ENCODE measurements around the gene LCE1C. TPM values are rescaled to one million over a fixed set of nuclear protein-coding genes. Genes with fewer than 3 reads are reported as not detected.

The LCE1C gene
- total RNA-seq, 1 experiment from 2014 or later: not detected

- TF ChIP-seq REST (IDR thresholded peaks at IDR 0.05; ENCODE audit: insufficient read depth in 1 of 2, low read depth in 2 of 2, low read length in 1 of 2): no peak
- no peak for TF ChIP-seq POLR2AphosphoS5 (IDR thresholded peaks at IDR 0.05; ENCODE audit: low read depth, low read length)
- no peak for TF ChIP-seq SIN3A (IDR thresholded peaks at IDR 0.05; ENCODE audit: borderline replicate concordance, insufficient read depth, low read depth, low read length)
- no peak for TF ChIP-seq CTCF (IDR thresholded peaks at IDR 0.05)
- TF ChIP-seq TCF7L2 (IDR thresholded peaks at IDR 0.05; ENCODE audit: low read depth, low read length): no peak
- intact Hi-C loops (cut with micrococcal nuclease; ENCODE audit: unreplicated experiment): no loop called here
- in situ Hi-C loops (cut with HindIII; ENCODE audit: low pct_unique_long_range_greater_than_20kb, low sequenced_read_pairs): no loop called here
- DNase-seq (ENCODE audit: low read depth, low spot score) (no peak), ATAC-seq (no peak)
- no peak within 1 kb of the TSS for H3K4me3 ChIP-seq (ENCODE audit: low read depth in 2 of 2, low read length in 2 of 2)
- H3K9me3 ChIP-seq (ENCODE audit: control insufficient read depth, insufficient read depth, low read depth, low read length): no peaks in the 10 kb centered on the region
- CTCF ChIA-PET: no interaction called here
- no peak within 1 kb of the TSS for H3K27ac ChIP-seq (ENCODE audit: low read length)
- BruUV-seq (replicated peaks): no TSS peak
- no peaks in the 10 kb centered on the region for H3K27me3 ChIP-seq (ENCODE audit: control insufficient read depth, insufficient read depth, low read length)
- H3K4me1 ChIP-seq (ENCODE audit: control insufficient read depth, insufficient read depth, low read length): no peaks in the 10 kb centered on the region
- POLR2A ChIA-PET: no interaction called here
- no peaks in the 10 kb centered on the region for H3K36me3 ChIP-seq (ENCODE audit: control insufficient read depth, insufficient read depth, low read length)
Observed at GRCh38 chr1:152774875-152775274, 31.6 kb downstream of the LCE1C start, which contains the start of gene LCE1F. LCE1F (plus strand) TSS chr1:152775140; CDS start chr1:152776372, 1,232 bp downstream.

- Histone ChIP-seq H3K9me3 (ENCODE audit: control insufficient read depth, insufficient read depth, low read depth, low read length) (no peaks in the 10 kb centered on the region), H3K4me3 (ENCODE audit: low read depth in 2 of 2, low read length in 2 of 2) (no peak overlapping the region), H3K4me1 (ENCODE audit: control insufficient read depth, insufficient read depth, low read length) (no peaks in the 10 kb centered on the region), H3K27me3 (ENCODE audit: control insufficient read depth, insufficient read depth, low read length) (no peaks in the 10 kb centered on the region), H3K36me3 (ENCODE audit: control insufficient read depth, insufficient read depth, low read length) (no peaks in the 10 kb centered on the region), H3K27ac (ENCODE audit: low read length) (no peak overlapping the region)
- ATAC-seq (no peak), DNase-seq (ENCODE audit: low read depth, low spot score) (no peak)
- BruUV-seq (replicated peaks): no TSS peak
- intact Hi-C loops (cut with micrococcal nuclease; ENCODE audit: unreplicated experiment) (no loop called here), in situ Hi-C loops (cut with HindIII; ENCODE audit: low pct_unique_long_range_greater_than_20kb, low sequenced_read_pairs) (no loop called here)
- TF ChIP-seq POLR2AphosphoS5 (IDR thresholded peaks at IDR 0.05; ENCODE audit: low read depth, low read length) (no peak), SIN3A (IDR thresholded peaks at IDR 0.05; ENCODE audit: borderline replicate concordance, insufficient read depth, low read depth, low read length) (no peak), REST (IDR thresholded peaks at IDR 0.05; ENCODE audit: insufficient read depth in 1 of 2, low read depth in 2 of 2, low read length in 1 of 2) (no peak), CTCF (IDR thresholded peaks at IDR 0.05) (no peak), TCF7L2 (IDR thresholded peaks at IDR 0.05; ENCODE audit: low read depth, low read length) (no peak)
- POLR2A ChIA-PET: no interaction called here
- CTCF ChIA-PET: no interaction called here
Observed at GRCh38 chr1:152770411-152770810, 36.0 kb downstream of the LCE1C start.

Measured in Panc1 (cell line).